ENCODE results near the gene CABLES1. TPM values are rescaled to one million over a fixed set of nuclear protein-coding genes. Genes with fewer than 3 reads are reported as not detected.

The CABLES1 gene
- total RNA-seq, 2 experiments from 2014 or later: not detected

DNA sequence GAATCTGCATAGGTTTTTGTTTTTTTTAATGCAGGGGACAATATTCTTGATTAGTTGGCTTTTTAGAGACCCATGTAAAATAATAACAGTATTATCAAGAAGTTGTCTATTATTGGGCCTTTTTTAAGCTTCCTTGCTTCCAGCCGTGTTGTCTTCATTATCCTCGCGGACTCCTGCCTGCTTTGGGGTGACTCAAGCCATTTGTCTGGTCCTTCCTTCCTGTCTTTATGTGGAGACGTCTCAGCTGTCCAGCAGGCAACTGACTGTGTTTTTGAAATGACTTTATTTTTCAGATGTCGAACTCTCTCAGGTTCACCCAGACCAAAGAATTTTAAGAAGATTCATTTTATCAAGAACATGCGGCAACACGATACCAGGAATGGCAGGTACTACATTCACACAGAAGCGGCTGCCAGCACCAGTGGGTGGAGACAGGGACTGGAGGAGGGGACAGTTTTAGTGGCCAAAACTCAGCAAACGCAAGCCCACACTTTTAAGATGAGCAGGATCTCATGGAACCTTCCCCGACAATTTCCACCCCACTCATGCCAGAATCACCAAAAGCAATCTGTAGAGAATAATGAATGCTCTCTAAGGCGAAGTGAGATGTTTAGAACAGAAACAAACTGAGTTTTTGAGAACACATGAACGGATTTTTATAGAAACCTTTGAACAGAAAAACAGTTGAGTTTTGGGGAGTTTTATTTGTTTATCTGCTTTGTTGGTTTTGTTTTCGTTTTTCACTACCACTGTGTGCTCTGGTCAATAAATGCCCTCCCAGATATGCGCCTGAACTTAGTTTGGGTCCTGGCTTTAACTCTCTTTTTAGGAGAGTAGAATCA lies 59.1 kb downstream of the CABLES1 start:
- DNase-seq: no peak
- Mint-ChIP-seq H3K4me3 (no peak overlapping the region), H3K27ac (no peak overlapping the region), H3K27me3 (no peaks in the 10 kb centered on the region), H3K9me3 (no peaks in the 10 kb centered on the region), H3K36me3 (ENCODE audit: low read depth) (no peaks in the 10 kb centered on the region), H3K4me1 (ENCODE audit: low read depth) (peaks cover 13% of the 10 kb centered on the region)
- Histone ChIP-seq H3K4me3 (ENCODE audit: low read length) (no peak overlapping the region), H3K36me3 (ENCODE audit: insufficient read depth, low read length) (no peaks in the 10 kb centered on the region), H3K27ac (ENCODE audit: low read depth in 1 of 2, low read length in 2 of 2) (no peak overlapping the region), H3K4me1 (ENCODE audit: insufficient read depth, low read length) (peaks cover 7% of the 10 kb centered on the region), H3K9me3 (ENCODE audit: control insufficient read depth in 1 of 2, insufficient read depth in 1 of 2, low read length in 2 of 2) (no peaks in the 10 kb centered on the region), H3K27me3 (ENCODE audit: control insufficient read depth in 1 of 2, insufficient read depth in 2 of 2, low read length in 2 of 2) (no peaks in the 10 kb centered on the region)
- ChIA-PET CTCF (interaction anchor here (0.6 kb wide), 1 partner anchor 137 kb away, joined by 3 read pairs; no protein-coding TSS in a partner anchor), POLR2A (no interaction called here)
- intact Hi-C loops (cut with DNase I, micrococcal nuclease): no loop called here
- ATAC-seq (ENCODE audit: poor library complexity): no peak
- TF ChIP-seq, protein P1, sequence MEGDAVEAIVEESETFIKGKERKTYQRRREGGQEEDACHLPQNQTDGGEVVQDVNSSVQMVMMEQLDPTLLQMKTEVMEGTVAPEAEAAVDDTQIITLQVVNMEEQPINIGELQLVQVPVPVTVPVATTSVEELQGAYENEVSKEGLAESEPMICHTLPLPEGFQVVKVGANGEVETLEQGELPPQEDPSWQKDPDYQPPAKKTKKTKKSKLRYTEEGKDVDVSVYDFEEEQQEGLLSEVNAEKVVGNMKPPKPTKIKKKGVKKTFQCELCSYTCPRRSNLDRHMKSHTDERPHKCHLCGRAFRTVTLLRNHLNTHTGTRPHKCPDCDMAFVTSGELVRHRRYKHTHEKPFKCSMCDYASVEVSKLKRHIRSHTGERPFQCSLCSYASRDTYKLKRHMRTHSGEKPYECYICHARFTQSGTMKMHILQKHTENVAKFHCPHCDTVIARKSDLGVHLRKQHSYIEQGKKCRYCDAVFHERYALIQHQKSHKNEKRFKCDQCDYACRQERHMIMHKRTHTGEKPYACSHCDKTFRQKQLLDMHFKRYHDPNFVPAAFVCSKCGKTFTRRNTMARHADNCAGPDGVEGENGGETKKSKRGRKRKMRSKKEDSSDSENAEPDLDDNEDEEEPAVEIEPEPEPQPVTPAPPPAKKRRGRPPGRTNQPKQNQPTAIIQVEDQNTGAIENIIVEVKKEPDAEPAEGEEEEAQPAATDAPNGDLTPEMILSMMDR (IDR thresholded peaks at IDR 0.05): no peak

DNA sequence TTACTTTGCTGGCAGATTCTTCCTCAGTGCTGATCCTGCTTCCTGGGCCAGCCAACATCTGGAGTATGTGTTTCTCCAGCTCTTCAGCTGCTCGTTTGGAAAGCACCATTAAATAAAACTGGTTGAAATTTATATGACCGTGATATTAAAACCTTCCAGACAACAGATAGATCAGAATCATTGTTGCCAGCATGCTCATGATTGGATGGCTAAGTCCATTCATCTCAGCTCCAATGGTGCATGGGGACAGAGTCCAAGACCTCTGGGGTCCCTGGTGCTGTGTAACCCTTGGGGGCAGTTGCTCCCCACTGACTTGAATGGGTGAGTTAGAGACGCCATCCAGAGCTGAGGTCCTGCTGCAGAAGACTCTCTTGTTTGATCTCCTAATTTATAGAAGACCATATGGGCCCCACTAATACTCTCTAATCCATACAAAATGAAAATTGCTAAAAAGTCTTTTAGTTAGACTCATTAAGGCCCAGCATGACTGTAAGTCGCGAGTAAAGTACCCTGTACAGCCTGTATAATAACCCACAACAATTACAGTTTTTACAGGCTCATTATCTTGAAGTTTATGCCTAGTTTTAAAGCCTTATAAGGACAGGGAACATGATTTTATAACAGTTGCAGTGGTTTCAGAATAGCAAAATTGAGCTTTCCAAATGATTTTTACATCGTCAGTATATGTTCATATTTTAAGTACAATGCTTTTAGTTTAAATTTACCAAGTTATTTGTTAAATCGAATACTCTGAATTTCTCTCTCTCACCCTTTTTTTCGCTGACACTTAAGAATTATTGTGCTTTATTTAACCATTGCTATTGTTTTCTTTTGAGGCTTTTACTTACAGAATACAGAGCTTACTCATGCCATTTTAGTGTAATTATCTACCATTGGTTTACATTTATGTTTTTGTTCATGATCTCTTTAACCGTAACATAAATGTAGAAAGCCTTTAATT lies 60.0 kb downstream of the CABLES1 start:
- H3K27me3 ChIP-seq (ENCODE audit: control insufficient read depth in 1 of 2, insufficient read depth in 2 of 2, low read length in 2 of 2): no peaks in the 10 kb centered on the region
- TF ChIP-seq, protein P1 (IDR thresholded peaks at IDR 0.05): no peak
- Mint-ChIP-seq H3K9me3 (no peaks in the 10 kb centered on the region), H3K27ac (no peak overlapping the region), H3K36me3 (ENCODE audit: low read depth) (no peaks in the 10 kb centered on the region), H3K4me3 (no peak overlapping the region), H3K27me3 (no peaks in the 10 kb centered on the region), H3K4me1 (ENCODE audit: low read depth) (peaks cover 13% of the 10 kb centered on the region)
- H3K4me1 ChIP-seq (ENCODE audit: insufficient read depth, low read length): peaks cover 7% of the 10 kb centered on the region
- no peaks in the 10 kb centered on the region for H3K36me3 ChIP-seq (ENCODE audit: insufficient read depth, low read length)
- ChIA-PET POLR2A (no interaction called here), CTCF (no interaction called here)
- no peak for ATAC-seq (ENCODE audit: poor library complexity)
- no peak overlapping the region for H3K27ac ChIP-seq (ENCODE audit: low read depth in 1 of 2, low read length in 2 of 2)
- DNase-seq: no peak
- no peak overlapping the region for H3K4me3 ChIP-seq (ENCODE audit: low read length)
- intact Hi-C loops (cut with DNase I, micrococcal nuclease): no loop called here
- H3K9me3 ChIP-seq (ENCODE audit: control insufficient read depth in 1 of 2, insufficient read depth in 1 of 2, low read length in 2 of 2): no peaks in the 10 kb centered on the region

DNA sequence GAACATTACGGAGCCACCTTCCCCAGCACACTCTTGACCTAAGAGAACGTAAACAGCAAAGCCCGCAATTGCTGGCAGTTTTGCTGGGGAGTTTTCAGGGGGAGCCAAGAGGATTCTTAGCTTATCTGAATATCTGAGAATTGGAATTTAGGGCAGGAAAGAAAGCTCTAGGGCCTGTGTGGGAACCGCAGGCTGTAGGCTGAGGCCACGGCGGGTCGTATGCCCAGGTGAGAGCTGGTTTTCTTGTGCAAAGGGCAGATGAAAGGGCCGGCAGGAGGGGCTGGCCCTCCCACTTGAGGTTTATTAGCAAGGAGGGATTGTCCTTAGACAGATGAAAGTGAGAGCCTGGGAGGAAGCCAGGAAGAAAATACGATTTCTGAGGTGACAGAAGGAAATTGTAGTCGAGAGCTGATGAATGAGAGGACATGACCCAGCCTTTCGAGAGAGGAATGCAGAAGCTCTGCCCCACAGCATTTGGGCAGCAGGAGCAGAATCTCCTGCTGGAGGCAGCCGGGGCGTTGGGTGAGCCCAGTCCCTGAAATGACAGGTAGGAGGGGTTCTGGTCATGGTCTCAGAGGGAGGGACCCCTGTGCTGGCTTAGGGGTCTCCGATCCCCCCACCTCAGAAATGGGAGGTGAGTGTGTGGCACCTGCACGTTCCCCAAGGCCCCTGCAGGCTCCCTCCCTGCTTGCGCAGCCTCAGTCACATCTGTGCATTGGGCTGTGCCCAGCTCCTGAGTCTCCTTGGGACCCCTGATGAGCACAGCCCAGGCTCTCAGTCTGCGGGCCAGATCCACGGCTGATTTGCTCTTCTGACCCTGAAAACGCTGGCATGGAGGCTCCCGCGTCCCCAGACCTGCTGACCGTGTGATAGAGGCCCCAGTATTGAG lies 61.1 kb downstream of the CABLES1 start:
- no peak overlapping the region for H3K4me3 ChIP-seq (ENCODE audit: low read length)
- H3K27ac ChIP-seq (ENCODE audit: low read depth in 1 of 2, low read length in 2 of 2): no peak overlapping the region
- ChIA-PET POLR2A (no interaction called here), CTCF (no interaction called here)
- ATAC-seq (ENCODE audit: poor library complexity) (no peak), DNase-seq (no peak)
- H3K4me1 Mint-ChIP-seq (ENCODE audit: low read depth): peaks cover 11% of the 10 kb centered on the region
- H3K9me3 ChIP-seq (ENCODE audit: control insufficient read depth in 1 of 2, insufficient read depth in 1 of 2, low read length in 2 of 2): no peaks in the 10 kb centered on the region
- H3K27ac Mint-ChIP-seq: no peak overlapping the region
- no peaks in the 10 kb centered on the region for H3K27me3 Mint-ChIP-seq
- TF ChIP-seq, protein P1 (IDR thresholded peaks at IDR 0.05): no peak
- peaks cover 7% of the 10 kb centered on the region for H3K4me1 ChIP-seq (ENCODE audit: insufficient read depth, low read length)
- H3K36me3 ChIP-seq (ENCODE audit: insufficient read depth, low read length): no peaks in the 10 kb centered on the region
- no peak overlapping the region for H3K4me3 Mint-ChIP-seq
- H3K9me3 Mint-ChIP-seq: no peaks in the 10 kb centered on the region
- no peaks in the 10 kb centered on the region for H3K27me3 ChIP-seq (ENCODE audit: control insufficient read depth in 1 of 2, insufficient read depth in 2 of 2, low read length in 2 of 2)
- H3K36me3 Mint-ChIP-seq (ENCODE audit: low read depth): no peaks in the 10 kb centered on the region
- intact Hi-C loops (cut with DNase I, micrococcal nuclease): no loop called here
